ENCODE data around the gene HVCN1.
A peak's percentile ranks its signal among the peaks of the same experiment; 100 is the strongest.
"Not testable (repeated sequence)": the region's sequence is repeated elsewhere in the genome, so short reads cannot be mapped to it uniquely, and the experiment has no call there.

The HVCN1 gene

DNA sequence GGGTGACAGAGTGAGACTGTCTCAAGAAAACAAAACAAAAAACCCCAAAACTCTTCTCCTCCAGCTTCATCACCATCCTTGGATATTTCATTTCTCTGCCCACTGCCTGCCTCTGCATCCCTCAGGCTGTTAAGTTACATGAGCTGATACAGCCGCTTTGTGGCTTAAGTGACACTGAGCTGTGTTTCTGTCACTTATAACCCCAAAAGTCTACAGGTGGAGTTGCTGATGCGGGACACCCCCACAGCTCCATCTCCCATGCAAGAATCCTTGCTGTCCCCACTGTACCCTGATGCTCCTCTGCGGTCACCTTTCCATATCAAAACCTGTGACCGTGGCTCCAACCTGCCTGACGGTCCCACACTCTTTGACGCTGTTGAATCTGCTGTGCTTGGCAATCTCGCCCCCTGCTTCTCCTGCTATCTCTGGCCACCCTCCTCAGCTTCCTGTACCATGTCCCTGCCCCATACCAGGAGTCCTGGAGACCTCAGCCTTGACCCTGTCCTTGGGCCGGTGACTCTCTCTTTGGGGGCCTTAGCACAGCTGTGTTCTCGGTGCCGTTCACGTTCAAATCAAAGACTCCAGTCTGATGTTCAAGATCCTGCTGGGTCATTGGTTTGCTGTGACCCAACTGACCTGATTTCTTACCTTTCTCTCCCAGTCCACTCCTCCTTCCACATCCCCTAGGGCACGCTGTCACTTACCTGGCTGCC lies 20.3 kb downstream of the HVCN1 start:
- no peak for DNase-seq (ENCODE audit: low read depth in 2 of 2)

- no peak for DNase-seq (ENCODE audit: low read depth in 2 of 2)
Observed at GRCh38 chr12:110667671-110668070, 21.2 kb downstream of the HVCN1 start.

DNA sequence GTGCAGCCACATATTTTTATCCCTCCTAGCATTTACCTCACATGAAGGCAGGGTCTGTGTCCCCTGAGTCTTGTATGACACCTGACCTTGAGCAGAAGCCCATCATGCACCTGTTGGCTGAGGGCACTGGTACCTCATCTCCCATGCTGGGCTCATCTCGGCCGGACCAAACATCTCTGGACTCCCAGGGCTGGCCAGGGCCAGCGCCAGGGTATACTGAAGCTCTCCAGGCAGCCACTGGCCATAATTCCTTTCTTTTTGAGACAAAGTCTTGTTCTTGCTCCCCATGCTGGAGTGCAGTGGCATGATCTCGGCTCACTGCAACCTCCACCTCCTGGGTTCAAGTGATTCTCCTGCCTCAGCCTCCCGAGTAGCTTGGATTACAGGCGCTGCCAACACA lies 22.0 kb downstream of the HVCN1 start:
- DNase-seq (ENCODE audit: low read depth in 2 of 2) = no peak

- DNase-seq (ENCODE audit: low read depth in 2 of 2) = peak; percentile 80 to 86
Observed at GRCh38 chr12:110661337-110661972, 27.5 kb downstream of the HVCN1 start.

DNA sequence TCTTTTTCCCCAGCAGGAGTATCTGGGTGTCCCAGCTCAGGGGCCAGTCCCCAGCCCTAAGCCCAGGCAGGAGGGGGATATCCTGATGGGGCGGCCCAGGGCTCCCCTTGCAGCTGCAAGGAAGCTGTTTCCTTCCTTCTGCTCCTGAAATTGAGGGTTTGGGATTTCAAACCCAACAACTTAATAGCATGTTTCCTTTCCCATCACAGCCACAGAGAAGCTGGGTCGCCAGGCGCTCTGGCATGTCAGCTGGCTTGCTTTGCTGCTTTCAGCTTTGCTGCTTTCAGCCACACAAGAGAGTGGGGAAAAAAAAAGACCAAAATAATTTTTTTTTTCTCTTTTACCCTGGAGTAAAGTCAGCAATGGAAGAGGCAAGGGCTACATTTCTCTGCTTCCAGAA lies 30.0 kb downstream of the HVCN1 start:
- DNase-seq (ENCODE audit: low read depth in 2 of 2) = no peak

DNA sequence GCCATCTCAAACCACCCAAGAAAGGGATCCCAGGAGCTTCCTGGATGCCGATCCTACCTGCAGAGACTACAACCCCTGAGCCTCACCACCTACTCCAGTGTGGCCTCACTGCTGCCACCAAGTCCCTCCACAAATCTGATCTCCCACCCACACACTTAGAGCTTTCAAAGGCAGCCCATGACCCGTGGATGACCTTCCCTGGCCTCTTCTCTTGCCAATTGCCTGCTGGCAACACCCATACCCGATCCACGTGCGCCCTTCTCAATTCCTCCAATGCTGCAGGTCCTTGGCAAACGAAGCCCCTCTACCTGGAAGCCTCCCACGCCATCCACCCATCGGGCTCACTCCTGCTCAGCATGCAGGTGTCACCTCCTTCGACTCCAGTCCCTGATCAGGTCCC lies 30.7 kb downstream of the HVCN1 start:
- no peak for DNase-seq (ENCODE audit: low read depth in 2 of 2)

GRCh38 chr12:110657747-110658146 lies 31.2 kb downstream of the HVCN1 start:
- no peak for DNase-seq (ENCODE audit: low read depth in 2 of 2)

- no peak for DNase-seq (ENCODE audit: low read depth in 2 of 2)
Observed at GRCh38 chr12:110656071-110656655, 32.8 kb downstream of the HVCN1 start.

DNA sequence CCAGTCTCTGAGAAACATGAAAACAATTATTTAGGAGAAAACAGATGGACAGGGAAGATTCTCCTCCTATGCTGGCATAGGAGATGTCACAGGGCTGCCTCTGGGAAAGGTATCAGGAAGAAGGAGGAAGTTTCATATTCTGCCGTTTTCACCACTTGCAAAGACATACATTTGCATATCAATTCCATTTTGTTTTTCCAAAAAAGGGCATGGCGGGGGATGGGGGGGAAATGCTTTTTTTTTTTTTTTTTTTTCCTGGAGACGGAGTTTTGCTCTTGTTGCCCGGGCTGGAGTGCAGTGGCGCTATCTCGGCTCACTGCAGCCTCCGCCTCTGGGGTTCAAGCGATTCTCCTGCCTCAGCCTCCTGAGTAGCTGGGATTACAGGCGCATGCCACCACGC lies 34.7 kb downstream of the HVCN1 start:
- not testable (repeated sequence) for DNase-seq (ENCODE audit: low read depth in 2 of 2)

DNA sequence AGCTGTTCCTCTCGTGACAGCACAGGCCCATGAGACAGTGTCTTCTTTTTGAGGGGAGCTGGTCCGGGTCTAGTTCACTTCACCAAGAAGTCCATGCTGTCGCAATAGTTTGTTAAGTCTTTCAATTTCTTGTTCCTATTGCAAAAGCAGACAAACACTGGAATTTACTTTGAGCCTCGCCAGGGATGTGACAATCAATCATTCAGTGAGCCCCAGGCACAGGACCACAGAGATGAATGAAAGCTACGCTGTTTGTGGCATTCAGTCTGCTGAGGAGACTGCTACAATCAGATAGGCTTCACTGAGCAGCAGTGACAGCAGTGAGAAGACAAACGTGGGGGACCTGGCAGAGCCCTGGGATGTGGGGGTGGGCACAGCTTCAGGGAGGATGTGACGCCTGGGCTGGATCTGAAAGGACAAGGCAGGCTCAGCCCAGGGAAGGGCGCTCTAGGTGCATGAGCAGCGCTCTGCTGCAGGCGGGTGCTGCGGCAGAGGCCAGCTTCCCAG lies 39.5 kb downstream of the HVCN1 start:
- DNase-seq (ENCODE audit: low read depth in 2 of 2) = no peak

DNA sequence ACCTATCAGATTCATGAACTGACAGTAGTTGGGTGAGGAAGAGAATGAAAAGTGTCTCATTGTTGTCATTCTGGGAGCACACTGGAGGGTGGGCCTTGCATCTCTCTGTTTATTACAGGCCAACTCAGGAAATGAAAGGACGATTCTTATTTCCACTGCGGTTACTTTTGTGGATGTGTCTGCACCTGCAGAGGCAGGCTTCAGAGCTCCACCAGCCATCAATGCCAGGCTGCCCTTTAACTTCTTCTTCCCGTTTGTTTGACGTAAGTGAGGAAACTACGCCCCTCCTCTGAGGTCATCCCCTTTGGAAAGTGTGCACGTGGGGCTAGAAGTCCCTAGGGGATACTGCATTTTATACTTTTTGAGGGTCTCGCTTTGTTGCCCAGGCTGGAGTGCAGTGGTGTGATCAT lies 41.3 kb downstream of the HVCN1 start:
- DNase-seq (ENCODE audit: low read depth in 2 of 2) = no peak

DNA sequence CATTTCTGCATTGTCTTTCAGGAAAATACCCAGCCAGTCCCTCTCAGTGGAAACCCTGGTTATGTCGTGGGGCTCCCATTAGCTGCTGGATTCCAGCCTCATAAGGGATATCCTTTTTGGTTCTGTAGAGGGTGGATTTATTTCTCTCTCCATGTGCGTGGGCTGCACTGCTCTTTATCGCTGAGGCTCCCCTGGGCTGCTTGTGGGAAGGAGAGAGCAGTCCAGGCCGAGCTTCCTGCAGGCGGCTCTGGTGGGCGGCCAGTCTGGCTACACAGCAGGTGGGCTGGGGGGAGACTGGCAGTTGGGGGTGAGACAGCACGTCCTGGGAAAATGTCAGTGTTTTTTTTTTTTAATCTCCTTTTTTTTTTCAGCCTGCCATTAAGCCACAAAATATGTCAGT lies 47.4 kb downstream of the HVCN1 start:
- no peak for DNase-seq (ENCODE audit: low read depth in 2 of 2)

GRCh38 chr12:110640275-110641025 lies 48.5 kb downstream of the HVCN1 start:
- no peak for DNase-seq (ENCODE audit: low read depth in 2 of 2)

DNA sequence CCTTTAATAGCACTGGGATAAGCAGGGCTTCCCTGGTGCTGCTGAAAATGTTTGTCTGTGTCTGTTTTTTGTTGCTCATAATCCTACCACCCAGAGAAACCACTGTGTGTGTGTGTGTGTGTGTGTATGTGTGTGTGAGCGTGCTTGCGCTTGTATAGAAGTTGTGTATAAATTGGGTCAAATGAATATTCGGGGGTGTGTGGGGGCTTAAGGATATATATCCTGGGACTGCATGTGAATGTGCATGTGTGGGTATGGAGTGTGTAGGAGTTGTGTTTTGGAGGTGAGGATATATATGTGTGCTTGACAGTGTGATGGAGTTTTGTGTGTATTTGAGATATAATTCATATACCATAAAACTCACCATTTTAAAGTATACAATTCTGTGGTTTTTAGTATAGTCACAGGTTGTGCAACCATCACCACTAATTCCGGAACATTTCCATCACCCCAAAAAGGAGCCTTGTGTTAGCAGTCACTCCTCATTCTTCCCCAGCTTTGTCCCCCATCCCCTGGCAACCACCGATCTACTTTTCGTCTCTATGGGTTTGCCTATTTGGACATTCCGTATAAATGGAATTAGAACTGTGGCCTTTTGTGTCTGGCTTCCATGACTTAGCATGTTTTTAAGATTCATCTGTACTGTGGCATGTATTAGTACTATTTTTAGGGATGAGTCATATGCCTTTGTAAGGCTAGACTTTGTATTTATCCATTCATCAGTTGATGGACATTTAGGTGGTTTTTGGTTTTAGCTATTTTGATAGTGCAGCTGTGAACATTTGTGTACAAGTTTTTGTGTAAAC lies 49.4 kb downstream of the HVCN1 start:
- no peak for DNase-seq (ENCODE audit: low read depth in 2 of 2)

GRCh38 chr12:110638796-110639195 lies 50.1 kb downstream of the HVCN1 start:
- no peak for DNase-seq (ENCODE audit: low read depth in 2 of 2)

DNA sequence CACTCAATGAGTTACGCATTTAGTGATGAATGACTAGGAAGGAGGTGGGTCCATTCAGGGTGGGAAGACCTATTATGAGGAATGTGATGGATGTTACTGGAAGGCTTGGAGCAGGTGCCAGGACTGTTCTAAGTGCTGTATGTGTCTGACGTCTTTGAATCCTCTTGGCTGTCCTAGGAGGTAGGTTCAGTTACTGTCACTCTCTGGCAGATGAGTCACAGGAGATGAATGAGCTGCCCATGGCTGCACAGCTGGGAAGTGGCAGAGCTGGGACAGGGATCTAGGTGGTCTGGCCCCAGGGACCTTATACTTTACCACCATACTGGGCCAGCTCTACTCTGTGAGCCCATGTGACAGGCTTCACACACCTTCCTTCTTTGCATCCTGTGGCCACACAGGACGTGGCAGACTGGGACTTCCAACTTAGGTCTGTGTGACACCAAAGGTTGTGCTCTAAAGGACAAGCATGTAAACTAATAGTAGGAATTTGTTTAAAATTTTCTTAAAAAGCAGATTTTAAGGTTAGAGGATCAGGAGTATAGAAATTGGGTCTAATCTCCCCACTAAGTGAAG lies 51.0 kb downstream of the HVCN1 start:
- DNase-seq (ENCODE audit: low read depth in 2 of 2) = no peak

DNA sequence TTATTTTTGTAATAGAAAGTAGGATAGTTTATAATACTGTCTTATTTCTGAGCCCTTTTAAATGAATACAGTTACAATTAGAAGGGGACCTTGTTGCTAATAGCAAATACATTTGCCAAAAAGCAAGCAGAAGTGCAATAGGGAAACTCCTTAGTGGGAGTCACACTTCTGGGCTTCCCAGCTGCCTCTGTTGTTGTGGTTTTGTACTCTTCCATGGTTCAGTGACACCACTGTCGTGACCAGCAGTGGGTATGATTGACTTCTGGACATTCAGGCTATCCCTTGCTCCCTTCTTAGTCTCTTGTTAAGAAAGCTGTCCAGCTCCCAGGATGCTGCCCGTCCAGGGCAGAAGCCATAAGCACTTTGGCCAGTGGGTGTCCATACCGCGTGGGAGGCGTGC lies 52.4 kb downstream of the HVCN1 start:
- DNase-seq (ENCODE audit: low read depth in 2 of 2) = no peak

GRCh38 chr12:110635055-110635454 lies 53.9 kb downstream of the HVCN1 start:
- DNase-seq (ENCODE audit: low read depth in 2 of 2) = no peak

- DNase-seq (ENCODE audit: low read depth in 2 of 2) = no peak
Observed at GRCh38 chr12:110627500-110628195, 61.3 kb downstream of the HVCN1 start.

DNA sequence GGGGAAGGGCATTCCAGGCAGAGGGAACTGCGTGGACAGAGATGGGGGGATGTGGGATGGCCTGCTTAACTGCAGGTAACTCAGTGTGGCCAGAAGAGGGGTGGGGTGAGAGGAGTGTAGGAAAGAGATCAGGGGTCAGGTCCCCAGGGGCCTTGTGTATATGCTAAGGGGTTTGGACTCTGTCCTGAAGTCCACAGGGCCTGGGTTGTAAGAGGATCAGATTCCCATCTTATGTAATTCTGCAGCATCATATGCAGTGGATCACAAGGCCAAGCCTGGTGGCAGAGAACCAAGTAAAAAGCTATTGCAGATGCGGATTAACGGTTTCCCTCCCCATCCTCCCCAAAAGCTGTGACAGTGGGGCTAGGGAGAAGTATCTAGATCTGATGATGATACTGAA lies 66.3 kb downstream of the HVCN1 start:
- no peak for DNase-seq (ENCODE audit: low read depth in 2 of 2)

GRCh38 chr12:110619534-110619953 lies 69.4 kb downstream of the HVCN1 start:
- peak; percentile 37 to 47 for DNase-seq (ENCODE audit: low read depth in 2 of 2)
